NCI-H2171 treated with DMSO at 0.1 percent for 48 hours (cell line): ENCODE data around the gene UBE2O.

Experiments
- DNase-seq: peaks from one replicate; lab custom pipeline; 2025; lab: John Stamatoyannopoulos, UW

UBE2O gene

GRCh38 chr17:76345377-76345974, 107.5 kb downstream of the UBE2O start:
- DNase-seq: no peak

DNA sequence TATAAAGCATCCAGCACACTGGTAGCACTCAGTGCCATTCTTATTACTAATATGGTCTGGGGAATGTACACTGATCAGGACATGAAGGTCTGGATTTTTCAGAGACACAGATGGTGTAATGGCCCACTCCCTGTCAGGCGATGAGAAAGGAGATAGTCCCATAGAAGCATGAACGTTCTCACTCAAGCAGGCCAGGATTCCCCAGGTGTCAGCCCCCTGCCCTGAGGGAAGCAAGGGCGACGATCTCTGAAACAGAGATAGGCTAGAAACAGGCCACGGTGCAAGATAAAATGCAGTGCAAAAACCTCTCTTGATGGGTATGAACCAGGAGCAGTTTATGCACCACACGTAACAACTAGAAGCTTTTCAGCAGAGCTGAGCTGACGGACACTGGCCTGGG, 109.8 kb downstream of the UBE2O start:
- no peak for DNase-seq

GRCh38 chr17:76341301-76341700, 111.7 kb downstream of the UBE2O start:
- no peak for DNase-seq
